ENCODE measurements around the gene BGN.

Gene BGN

GRCh38 chrX:153482376-153483015, 12.3 kb upstream of the BGN start:
- no peak for DNase-seq (ENCODE audit: low spot score)
- FAIRE-seq: no peak

DNA sequence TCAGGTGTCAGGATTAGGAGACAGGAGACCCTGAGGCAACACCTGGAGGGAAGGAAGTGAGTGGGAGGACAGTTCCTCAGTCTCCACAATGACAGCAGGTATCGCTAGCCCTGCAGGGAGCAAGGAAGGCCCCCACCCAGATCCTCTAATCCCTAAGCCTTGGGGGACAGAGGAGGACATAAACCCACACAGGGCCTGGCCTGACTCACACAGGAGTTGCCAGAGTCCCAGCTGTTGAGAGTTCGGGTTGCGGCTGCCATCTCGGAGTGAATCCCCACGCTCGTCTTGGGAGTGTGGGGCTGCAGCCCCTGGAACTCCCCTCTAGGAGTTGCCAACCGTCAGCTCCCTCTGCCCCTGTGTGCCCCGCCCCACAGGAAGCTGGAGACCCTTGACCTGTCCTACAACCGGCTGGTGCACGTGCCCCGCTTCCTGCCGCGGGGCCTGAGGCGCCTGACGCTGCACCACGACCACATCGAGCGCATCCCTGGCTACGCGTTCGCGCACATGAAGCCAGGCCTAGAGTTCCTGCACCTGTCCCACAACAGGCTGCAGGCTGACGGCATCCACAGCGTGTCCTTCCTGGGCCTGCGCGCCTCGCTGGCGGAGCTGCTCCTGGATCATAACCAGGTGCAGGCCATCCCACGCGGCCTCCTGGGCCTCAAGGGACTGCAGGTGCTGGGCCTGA, 9.2 kb upstream of the BGN start:
- DNase-seq (ENCODE audit: low spot score) (no peak), FAIRE-seq (no peak)

GRCh38 chrX:153486171-153486570, 8.6 kb upstream of the BGN start:
- no peak for FAIRE-seq
- DNase-seq (ENCODE audit: low spot score): no peak

DNA sequence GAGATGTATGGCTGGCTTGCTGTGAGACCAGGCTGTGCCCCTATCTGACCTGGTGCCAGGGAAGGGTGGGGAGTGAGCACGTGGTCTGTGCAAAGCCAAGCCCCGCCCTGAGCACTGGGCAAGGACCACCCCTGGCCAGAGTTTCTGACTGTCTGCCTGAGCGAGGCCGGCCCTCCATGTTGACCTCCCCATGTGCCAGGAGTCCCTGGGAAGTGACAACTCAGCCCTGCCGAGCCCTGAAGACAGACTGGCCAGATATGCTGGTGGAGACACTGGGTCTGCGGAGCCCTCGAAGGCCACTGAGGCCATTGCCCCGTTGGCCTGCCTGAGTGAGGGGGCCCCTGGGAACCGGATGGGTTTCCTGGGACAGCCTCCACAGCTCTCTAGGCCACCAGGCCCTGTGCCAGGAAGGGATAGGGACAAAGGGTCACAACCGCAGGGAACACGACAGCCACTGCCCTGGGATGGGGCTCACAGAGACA, 7.1 kb upstream of the BGN start:
- DNase-seq (ENCODE audit: low spot score) (no peak), FAIRE-seq (no peak)

DNA sequence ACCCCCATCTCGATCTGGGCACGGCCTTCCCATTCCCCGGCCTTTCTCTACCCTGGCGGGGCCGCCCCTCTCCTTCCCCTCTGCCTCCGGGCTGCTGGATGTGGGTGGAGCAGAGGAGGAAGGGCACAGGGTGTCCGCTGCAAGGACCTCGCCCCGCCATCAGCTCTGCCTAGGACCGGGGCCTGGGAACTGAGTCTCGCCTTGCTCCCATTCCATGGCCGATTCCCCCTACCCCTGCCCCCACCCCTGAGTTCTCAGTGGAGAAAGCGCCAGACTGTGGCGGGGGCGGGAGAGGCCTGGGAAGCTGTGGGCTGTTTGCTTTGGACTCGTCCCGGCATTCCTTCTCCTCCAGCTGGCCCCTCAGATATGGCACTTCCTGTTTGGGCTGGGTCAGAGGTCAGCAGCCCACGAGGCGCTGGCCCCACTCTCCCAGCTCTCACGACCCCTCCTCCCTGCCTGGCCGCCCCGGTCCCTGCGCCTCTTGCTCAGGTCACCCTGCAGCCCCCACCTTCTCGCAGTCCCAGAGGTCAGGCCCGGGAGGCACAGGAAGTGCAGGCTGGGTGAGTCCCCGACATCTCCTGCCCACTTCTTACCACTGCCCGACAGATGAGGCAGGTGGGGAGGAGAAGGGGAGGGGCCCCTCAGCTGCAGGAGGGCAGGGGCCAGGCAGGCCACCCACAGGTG, 6.4 kb upstream of the BGN start:
- peak; percentile 20 for DNase-seq (ENCODE audit: low spot score)
- no peak for FAIRE-seq

DNA sequence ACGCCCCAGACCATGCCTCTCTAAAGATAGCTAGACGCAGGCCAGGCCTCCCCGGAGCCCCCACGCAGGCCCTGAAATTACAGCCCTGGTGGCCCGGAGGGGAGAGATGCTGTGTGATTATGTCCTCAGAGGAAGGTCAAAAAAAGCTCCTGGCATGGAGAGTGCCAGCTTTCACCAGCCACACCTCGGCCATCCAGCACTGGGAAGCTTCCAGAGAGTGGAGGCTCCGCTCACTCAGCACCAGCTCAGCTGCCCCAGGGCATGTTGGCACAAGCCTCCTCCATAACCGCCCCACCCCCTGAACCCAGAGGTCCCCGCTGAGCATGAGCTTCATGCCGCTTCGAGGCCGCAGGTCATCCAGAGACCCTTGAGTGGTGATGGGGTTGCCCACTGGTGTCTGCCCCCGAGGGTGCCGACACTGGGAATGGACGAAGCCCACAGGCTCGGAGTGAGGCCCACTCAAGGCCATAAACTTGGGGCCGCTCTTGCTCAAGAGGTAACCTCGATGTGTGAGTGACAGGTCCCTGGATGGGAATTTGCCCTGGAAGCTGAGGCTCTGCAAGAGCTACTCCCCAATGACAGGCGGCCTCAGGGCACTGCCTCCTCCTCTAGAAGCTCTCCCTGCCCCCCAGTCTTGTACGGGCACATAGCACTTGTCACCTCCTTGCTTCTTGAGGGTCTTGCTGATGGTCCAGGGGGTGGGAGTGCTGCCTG, 4.4 kb upstream of the BGN start:
- DNase-seq (ENCODE audit: low spot score) (no peak), FAIRE-seq (no peak)

GRCh38 chrX:153491351-153491914, 3.3 kb upstream of the BGN start:
- DNase-seq (ENCODE audit: low spot score) (no peak), FAIRE-seq (no peak)

DNA sequence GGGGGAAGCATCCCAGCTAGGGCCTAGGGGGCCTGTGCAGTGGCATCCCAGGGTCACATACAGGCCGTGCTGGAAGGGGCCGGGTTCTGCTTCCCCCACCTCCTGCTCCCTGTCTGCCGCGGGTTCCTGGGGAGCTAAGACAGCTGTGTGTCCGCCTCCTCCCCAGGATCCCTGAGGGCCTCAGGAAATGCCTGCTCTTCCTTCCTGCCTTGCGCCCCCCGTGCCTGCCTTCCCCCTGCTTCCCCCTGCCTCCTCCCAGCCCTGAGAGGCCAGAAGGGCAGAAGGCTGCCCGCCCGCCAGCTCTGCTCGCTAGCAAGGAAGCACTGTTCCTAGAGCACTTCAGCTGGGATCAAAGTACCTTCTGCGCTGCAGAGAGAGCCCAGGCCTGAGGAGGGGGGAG, 2.9 kb upstream of the BGN start:
- FAIRE-seq: no peak
- DNase-seq (ENCODE audit: low spot score): no peak

- no peak for FAIRE-seq
Observed at GRCh38 chrX:153492543-153492942, 2.2 kb upstream of the BGN start.

GRCh38 chrX:153493085-153493484, 1.7 kb upstream of the BGN start:
- FAIRE-seq: no peak
- no peak for DNase-seq (ENCODE audit: low spot score)

More at GRCh38 chrX:153492543-153492942, 2.2 kb upstream of the BGN start:
- no peak for DNase-seq (ENCODE audit: low spot score)

DNA sequence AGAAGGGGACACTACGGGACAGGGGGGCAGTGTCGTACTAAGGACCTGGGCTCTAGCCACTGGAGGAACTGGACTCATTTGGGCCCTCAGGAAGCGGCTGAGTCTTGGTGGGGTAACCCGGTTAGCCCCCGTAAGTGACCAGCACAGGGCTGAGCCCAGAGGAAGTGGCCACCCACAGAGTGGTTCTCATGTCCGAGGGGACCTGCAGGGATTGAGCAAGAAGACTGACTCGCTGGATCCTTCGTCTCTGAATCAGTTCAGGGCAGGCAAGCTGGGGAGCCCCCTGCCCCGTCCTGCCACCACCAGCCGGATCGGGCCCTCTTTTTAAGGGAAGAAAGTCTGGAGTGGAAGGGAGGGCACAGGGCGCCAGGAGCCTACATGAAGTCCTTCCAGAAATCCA, 719 bp upstream of the BGN start:
- DNase-seq (ENCODE audit: low spot score) (no peak), FAIRE-seq (no peak)

DNA sequence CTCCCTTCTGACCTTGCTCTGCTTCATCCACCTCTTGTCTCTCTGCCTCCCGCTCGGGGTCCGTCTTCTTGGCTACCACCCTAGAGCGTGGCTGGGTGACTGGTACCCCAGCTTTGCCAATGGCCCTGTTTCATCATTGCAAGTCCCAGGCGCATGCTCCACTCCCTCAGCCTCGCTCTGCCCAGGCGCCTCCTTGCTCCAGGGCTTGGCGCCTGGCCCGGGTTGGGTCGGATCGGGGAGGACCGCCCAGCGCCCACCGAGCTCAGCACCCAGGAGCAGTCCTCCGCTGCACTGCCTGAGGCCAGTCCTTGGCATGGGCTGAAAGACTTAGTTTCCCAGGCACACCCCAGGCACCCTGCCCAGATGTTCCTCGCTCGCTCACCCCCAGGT, 577 bp downstream of the BGN start:
- FAIRE-seq: no peak
- DNase-seq (ENCODE audit: low spot score): no peak

DNA sequence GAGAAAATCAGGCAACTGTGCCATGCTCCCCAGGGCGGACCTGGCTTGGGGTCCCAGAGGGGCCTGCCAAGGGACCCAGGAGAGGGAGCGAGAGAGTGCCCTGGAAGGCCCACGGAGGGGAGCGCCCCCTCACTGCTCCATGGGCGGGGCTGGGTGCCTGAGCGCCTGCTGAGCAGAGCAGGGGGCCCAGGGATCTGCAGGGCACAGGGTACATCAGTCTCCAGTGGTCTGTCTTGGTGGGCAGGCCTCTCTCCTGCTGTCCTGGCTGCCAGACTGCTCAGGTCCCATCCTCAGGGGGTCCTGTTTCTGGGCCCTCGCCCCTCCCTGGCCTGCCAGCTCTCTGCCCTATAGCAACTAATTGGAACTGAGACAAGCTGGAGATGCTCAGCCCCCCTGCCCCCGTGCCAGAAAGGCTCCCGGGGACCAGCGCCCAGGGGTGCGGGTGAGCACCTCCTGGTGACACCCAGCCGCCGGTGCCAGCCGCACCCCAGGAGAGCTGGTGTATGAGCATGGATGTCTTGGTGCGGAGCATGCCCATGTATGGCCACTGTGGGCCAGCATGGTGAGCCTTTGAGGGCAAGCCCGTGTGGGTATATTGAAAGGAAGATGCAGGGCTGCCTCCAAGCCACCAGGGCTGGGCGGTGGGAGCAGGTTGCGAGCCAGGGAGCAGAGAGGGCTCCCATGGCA, 1.3 kb downstream of the BGN start:
- FAIRE-seq (no peak), DNase-seq (ENCODE audit: low spot score) (no peak)

- FAIRE-seq: no peak
- DNase-seq (ENCODE audit: low spot score): no peak
Observed at GRCh38 chrX:153496590-153496959, 1.8 kb downstream of the BGN start.

DNA sequence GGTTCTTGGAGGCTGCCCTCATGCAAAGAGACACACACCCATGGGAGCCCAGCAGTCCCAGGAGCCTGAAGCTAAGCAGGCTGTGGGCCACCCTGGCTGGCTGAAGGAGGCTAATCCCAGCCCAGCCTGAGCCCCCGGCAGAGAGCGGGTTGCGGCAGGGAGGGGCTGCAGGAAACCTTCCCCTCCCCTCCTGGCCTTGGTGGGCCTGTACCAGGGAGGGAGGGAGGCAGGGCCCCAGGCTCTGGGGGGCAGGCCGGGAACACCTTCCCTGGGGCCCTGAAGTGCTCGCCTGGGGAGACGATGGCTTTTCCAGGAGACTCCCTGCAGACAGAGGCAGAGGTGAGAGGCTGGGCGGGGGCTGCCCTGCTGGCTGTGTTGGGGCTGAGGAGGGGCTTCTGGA, 3.7 kb downstream of the BGN start:
- no peak for FAIRE-seq
- DNase-seq (ENCODE audit: low spot score): no peak

DNA sequence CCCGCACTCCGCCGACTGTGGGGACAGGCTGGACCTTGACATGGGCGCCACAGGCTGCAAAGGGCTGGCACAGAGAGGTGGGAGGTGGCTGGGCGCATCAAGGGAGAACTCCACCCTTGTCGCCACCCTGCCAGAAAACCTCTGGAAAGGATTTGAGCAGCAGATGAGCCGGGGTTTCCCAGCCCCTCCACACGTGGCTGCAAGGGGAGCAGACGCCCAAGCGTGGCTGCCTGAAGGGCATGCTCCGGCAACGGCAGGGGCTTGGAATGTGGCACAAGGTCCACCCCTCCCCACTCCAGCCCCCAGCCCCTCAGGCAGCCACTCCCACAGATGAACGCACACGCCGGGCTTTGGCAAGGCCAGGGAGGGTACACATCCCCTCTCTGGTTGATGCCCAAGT, 4.6 kb downstream of the BGN start:
- DNase-seq (ENCODE audit: low spot score) (no peak), FAIRE-seq (no peak)

DNA sequence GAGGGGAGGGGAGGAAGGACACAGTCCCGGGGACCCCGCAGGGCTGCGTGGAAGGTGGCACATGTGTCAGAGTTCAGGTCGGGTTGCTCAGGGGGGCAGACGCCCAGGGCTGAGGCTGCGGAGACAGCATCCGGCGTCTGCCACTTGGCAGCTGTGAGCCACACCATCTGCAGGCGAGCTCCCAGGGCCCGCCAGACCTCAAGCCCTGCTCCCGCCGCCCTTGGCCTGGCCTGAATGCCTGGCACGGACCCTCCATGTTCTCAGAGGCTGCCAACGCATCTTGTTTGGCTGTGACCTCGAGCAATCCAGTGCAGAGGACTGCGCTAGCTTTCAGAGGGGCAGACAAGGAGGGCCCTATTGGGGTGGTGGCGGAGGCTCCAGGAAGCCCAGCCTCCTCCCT, 5.1 kb downstream of the BGN start:
- FAIRE-seq (no peak), DNase-seq (ENCODE audit: low spot score) (no peak)

- FAIRE-seq: peak; percentile 91
Observed at GRCh38 chrX:153500676-153501280, 6.0 kb downstream of the BGN start.

DNA sequence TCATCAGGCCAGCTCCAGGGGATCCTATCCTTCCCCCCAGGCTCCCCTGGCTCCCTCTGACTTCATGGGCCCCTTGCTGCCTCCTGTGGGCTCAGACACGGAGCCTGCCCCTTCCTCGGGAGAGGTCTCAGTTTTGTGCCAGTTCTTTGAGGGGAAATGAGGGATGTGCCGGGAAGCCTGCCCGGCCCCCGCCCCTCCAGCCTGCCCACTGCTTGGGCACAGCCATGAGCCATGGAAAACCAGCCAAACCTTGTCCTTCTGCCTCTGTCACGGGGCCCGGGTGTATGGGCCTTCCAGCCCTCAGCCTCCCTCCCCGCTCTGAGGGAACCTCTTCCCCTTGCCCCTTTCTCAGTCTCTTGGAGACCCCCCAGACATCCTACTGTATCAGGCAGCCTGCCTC, 6.8 kb downstream of the BGN start:
- FAIRE-seq: no peak

More at GRCh38 chrX:153500676-153501280, 6.0 kb downstream of the BGN start:
- DNase-seq (ENCODE audit: low spot score): no peak

DNA sequence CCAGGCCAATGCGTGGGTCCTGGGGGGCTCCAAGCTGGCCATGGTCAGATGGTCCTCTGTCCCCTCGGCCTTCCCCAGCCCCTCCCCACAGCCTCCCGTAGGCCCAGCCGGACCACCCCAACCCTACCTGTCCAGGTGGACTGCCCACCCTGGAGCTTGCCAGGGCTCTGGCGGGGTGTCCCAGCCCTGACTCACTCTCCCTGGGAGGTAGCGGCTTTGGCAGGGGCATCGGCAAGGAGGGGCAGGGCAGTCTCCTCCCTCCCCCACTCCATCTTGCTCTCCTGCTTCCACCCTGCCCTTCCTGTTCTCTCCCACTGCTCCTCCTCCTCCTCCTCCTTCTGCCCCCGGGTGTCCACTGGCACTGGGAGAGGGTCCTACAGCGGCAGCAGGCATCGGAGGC, 7.4 kb downstream of the BGN start:
- no peak for DNase-seq (ENCODE audit: low spot score)
- no peak for FAIRE-seq

More for the DNA sequence above, 6.8 kb downstream of the BGN start:
- DNase-seq (ENCODE audit: low spot score): no peak

DNA sequence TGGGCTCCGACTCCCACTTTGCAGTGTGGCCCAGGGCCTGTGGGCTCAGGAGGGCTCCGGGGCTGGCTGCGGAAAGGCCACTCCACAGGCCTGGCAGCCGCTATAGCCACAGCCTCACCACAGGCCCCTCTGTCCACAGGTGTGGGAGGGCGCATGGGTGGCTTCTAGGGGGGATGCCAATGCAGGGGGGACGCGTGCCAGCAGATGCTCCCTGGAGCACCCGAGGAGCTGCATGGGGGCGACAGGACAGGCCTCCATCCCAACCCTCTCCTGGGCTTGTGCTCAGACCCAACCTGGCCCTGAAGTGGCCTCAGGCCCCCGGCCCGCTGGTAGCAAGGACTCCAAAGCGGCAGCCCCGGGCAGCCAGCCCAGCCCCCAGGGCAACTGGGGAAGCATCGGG, 8.0 kb downstream of the BGN start:
- DNase-seq (ENCODE audit: low spot score): no peak
- FAIRE-seq: no peak
